HG03558 (cell line): ENCODE data around the gene DPCD.
"Not testable (repeated sequence)": the region's sequence is repeated elsewhere in the genome, so short reads cannot be mapped to it uniquely, and the experiment has no call there.

Experiments used
- ATAC-seq: cut with Tn5 transposase; IDR thresholded peaks from one replicate; pipeline ENCODE4 v1.9.1; 2021; ENCODE audit warnings: moderate number of reproducible peaks; ENCODE audit not compliant: unreplicated experiment; ENCODE audit errors: extremely low read depth

The DPCD gene

DNA sequence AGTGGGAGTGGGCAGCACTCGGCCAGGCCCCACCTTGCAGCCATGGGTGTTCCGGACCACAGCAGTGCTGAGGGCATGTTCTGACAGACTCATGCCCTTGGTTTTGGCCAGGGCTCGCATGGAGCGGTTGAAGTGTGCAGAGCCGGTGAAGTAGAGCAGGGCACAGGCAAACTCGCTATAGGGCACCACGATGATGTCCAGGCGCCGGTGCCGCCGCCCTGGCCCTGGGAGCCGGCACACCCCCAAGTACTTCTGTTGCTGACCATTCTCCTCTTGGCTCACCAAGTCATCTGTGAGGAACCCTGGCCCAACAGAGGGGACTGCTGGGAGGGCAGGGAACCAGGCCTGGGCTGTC lies 8.6 kb upstream of the DPCD start:
- no peak for ATAC-seq

DNA sequence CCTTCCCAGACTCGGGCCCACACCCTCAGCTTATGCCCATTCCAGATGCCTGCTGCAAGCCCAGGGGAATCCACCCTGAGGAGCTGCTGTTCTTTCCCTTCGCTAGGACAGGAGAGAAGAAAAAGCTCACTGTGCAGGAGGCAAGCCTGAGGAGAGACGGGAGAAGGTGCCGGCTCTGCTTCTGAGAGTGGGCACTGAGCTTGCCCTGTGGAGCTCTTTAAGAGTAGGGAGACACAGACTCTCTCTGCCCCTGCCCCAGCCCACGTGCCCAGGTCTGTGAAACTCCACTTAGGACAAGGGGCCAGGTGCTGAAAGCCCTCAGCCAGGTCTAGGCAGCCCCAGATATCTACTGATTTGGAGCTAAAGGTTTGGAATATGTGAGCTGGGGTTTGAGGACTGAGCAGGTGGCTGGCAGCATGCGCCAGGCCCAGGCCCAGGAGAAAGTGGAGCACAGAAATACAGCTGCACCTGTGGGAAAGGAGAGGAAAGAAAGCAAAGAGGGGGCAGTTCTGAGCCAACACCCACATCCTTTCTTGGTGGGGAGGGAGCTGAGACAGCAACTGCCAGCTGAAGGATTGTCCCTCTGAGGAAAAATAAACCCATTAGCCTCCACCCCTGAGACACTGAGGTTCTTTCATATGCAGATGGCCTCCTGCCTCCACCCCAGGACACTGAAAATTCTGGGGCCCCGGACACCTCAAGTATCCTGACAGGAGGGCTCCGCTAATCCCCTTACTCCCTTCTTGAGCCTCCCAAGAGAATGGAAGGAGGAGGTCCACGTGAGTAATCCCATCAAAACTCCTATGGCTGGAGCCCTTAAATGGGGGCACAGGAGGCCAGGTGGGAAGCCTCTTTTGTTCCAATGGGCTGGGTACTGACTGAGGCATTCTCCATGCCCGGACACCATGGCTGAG lies 7.4 kb upstream of the DPCD start:
- no peak for ATAC-seq

DNA sequence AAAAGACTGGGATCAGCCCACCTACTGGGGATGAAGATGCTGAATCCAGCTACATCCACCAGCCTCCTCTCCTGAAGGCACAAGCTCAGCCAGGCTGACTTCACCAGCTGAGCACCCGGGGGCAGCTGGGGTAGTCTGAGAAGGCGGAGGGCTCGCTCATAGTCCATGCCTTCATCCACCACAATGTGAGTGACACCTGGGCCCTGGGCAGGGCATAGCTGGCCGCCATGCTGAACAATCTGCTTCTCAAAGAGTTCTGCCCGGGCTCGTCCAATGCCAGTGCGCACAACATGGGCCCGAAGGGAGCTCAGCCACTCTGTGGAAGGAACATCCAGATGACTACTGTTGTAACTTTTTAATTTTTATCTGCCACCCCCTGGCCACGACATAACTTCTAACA lies 2.3 kb upstream of the DPCD start:
- ATAC-seq: no peak

- ATAC-seq: no peak
Measured at GRCh38 chr10:101588879-101589278, 758 bp downstream of the DPCD start.

DNA sequence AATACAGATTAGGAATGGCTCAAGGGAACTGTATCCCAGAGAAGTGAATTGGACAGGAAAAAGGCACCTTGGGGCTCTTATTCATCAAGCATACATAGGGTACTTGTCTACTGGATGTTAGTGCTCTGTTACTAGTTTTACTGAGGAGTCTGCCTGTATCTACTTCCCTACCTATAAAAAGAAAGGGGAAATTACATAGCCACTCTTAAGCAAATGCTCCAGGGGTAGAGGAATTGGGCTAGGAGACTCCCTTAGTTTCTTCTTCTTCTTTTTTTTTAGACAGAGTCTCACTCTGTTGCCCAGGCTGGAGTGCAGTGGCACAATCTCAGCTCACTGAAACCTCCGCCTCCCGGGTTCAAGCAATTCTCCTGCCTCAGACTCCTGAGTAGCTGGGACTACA lies 5.2 kb downstream of the DPCD start:
- ATAC-seq: not testable (repeated sequence)

GRCh38 chr10:101595591-101596433 lies 7.7 kb downstream of the DPCD start:
- no peak for ATAC-seq

GRCh38 chr10:101597091-101597900 lies 9.2 kb downstream of the DPCD start:
- no peak for ATAC-seq

DNA sequence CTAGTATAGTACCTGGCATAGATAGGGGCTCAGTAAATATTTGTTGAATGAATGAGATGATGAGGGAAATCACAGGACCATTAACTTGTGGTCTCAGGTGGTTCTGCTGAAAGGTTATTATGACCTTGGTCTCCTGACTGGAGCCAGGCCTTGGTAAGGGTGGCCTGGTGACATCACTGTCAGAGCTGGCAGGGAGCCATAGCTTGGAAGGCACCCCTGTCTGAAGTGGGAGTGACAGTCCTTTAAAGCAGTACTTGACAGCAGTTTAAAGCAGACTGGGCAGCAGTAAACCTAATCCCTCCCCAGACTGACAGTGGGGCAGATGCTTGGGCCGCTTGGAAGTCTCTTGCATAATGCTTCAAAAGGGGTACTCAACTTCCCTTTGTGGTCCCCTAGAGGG lies 13.4 kb downstream of the DPCD start:
- ATAC-seq: no peak

- ATAC-seq: no peak
Measured at GRCh38 chr10:101602761-101603398, 14.8 kb downstream of the DPCD start.

DNA sequence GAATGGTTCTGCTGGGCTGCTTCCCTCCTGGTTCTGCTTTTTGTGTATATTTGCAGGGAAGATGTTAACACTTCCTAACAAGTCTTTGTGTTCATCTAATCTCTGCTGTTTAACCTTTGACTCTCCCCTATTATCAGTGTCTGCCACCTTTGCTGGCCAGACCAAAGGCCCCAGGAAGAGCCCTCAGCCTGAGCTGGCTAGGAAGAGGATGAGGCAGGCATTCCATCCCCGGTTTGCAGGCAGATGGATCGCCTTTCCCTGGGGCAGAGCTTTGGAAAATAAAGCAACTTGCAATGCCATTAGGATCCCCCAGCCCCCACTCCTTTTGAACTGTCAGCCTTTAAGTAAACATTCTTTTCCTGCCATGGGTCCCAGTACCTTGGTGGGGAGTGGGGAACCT lies 19.0 kb downstream of the DPCD start:
- ATAC-seq: no peak

DNA sequence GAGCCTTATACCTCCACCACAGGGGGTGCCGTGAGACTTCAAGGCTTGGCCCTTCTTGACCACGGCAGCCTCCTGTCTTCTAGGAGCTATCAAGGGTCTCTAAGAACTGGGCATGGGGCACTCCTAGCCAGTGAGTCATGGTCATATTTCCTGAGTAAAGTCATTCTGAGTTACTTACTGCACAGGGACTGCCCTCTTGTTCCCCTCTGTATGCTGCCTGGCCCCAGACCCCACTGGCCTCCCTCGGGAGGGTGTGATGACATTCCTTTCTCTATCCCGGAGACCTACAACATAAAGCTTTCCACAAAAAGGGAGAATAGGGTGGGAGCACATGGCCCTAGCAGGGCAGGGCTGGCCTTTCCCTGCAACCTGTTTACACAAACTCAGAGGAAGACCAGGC lies 21.4 kb downstream of the DPCD start:
- no peak for ATAC-seq

GRCh38 chr10:101611096-101611905 lies 23.2 kb downstream of the DPCD start:
- ATAC-seq: no peak

DNA sequence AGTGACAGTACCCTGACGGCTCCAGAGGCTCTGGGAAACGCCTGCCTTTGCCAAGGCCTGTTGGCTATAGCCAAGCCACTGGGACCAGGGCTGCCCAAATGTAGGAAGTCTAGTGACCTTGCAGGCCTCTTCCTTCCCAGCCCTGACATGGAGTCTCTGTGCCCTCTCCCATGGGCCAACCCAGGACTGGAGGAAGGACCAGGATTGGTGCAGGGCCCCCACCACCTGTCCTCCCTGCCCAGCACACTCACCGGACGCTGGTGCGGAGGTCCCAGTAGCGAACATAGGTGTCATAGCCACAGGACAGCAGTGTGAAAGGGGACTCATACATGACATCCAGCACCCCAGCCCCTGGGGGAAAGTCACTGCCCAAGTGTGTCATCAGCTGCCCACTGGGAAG lies 24.0 kb downstream of the DPCD start:
- ATAC-seq: no peak

GRCh38 chr10:101612872-101613271 lies 24.8 kb downstream of the DPCD start:
- no peak for ATAC-seq

DNA sequence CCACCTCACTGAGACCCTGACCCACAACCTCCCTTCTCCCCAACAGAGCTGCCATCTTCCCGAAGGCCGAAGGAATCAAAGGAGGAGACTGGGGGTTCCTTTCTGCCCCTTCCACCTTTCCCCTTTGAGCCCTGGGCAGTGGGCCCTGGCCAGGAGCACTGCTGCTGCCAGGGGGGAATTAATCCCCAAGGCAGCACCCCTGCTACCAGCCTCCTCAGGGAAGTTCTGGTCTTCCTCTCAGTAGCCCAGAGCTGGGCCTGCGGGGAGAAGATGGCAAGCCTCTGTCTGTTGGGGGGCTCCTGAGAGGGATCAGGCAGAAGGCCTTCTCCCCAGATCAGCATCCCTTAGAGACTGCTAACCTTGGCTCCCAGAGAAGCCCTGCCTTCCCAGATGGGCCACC lies 25.5 kb downstream of the DPCD start:
- no peak for ATAC-seq

- ATAC-seq: no peak
Measured at GRCh38 chr10:101614663-101615524, 26.8 kb downstream of the DPCD start.

DNA sequence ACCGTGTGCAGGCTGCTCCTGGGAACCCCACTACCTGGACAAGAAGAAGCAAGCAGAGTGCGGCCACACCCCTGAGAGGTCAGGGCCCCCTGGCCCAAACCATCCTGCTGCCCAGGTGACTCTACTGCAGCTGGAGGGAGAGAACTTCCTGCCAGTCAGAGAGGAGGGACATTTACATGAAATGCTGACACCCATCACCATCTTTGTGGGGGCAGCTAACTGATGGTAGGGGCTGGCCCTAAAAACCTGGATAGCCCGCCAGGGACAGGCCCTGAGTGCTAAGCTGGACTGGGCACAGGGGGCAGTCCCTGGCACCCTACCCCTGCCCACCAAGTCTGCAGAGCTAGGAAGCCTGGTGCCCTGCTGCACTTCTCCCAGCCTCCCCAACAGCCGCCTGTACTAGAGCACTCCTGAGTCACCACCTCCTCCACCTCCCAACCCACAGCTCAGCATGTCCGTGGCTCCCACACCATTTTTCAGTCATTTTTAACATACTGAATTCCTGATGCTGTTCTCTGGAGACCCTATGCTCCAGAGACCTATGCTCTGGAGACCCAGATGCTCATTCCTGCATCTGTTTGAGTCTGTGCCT lies 27.5 kb downstream of the DPCD start:
- no peak for ATAC-seq
